OCI-LY7 (cell line): ENCODE measurements around the gene PREP. TPM values are rescaled to one million over a fixed set of nuclear protein-coding genes. Genes with fewer than 3 reads are reported as not detected.

Experiments
- BruUV-seq: library from RNA; stranded (reverse); fragments of 400-500 nt; replicated peaks from 2 replicates; lab custom pipeline; 2021; lab: Mats Ljungman, UMichigan
- CTCF ChIA-PET: fragments of 300-600 bp; sonication (Branson Sonifier 250); formaldehyde crosslinking; loops from one replicate; lab custom pipeline; 2022; ENCODE audit warnings: antibody characterized with exemption; ENCODE audit not compliant: unreplicated experiment; lab: Charles Lee
- POLR2A ChIA-PET: fragments of 300-600 bp; sonication (Branson Sonifier 250); formaldehyde crosslinking; loops from one replicate; lab custom pipeline; 2022; ENCODE audit warnings: antibody characterized with exemption; lab: Charles Lee
- DNase-seq: peaks from one replicate; pipeline ENCODE4 v3.0.0-alpha.2; 2015; ENCODE audit warnings: low spot score
- H2AFZ ChIP-seq: fragments of 200-600 bp; sonication (generic), shearing (Covaris generic); 2 replicates; pipeline ENCODE4 v1.6.1; 2014; ENCODE audit warnings: mild to moderate bottlenecking, antibody characterized with exemption, low read length, moderate library complexity
- H3K27ac ChIP-seq: fragments of 200-600 bp; sonication (generic); 2 replicates; pipeline ENCODE4 v1.5.1; 2014; ENCODE audit warnings: mixed run types, low read depth, mild to moderate bottlenecking, moderate library complexity, low read length, inconsistent platforms; ENCODE audit not compliant: poor library complexity, severe bottlenecking
- H3K36me3 ChIP-seq: fragments of 200-600 bp; sonication (generic); 2 replicates; pipeline ENCODE4 v1.6.1; 2014; ENCODE audit warnings: mild to moderate bottlenecking, antibody characterized with exemption, low read length, moderate library complexity, mixed read lengths; ENCODE audit not compliant: insufficient read depth
- H3K4me1 ChIP-seq: fragments of 200-600 bp; sonication (generic); 2 replicates; pipeline ENCODE4 v1.5.1; 2014; ENCODE audit warnings: mild to moderate bottlenecking, low read length; ENCODE audit not compliant: insufficient read depth, poor library complexity, severe bottlenecking
- H3K4me2 ChIP-seq: fragments of 200-600 bp; sonication (generic); 2 replicates; pipeline ENCODE4 v1.6.1; 2014; ENCODE audit warnings: mild to moderate bottlenecking, low read length
- H3K4me3 ChIP-seq: fragments of 200-600 bp; sonication (generic); 2 replicates; pipeline ENCODE4 v1.5.1; 2014; ENCODE audit warnings: mild to moderate bottlenecking, low read depth, low read length; ENCODE audit not compliant: poor library complexity, severe bottlenecking
- H3K79me2 ChIP-seq: fragments of 200-600 bp; sonication (generic); 2 replicates; pipeline ENCODE4 v1.6.1; 2016; ENCODE audit warnings: low read depth, mild to moderate bottlenecking, low read length, moderate library complexity, mixed read lengths; ENCODE audit not compliant: insufficient read depth
- H3K9me2 ChIP-seq: fragments of 200-600 bp; sonication (generic); 2 replicates; pipeline ENCODE4 v1.6.1; 2016; ENCODE audit warnings: mild to moderate bottlenecking, low read length, mixed read lengths; ENCODE audit not compliant: insufficient read depth
- H3K9me3 ChIP-seq: fragments of 200-600 bp; sonication (generic); 2 replicates; pipeline ENCODE4 v1.6.1; 2014; ENCODE audit warnings: mild to moderate bottlenecking, mixed run types, low read length, mixed read lengths
- H4K20me1 ChIP-seq: fragments of 200-600 bp; sonication (generic); 2 replicates; pipeline ENCODE4 v1.6.1; 2014; ENCODE audit warnings: mild to moderate bottlenecking, antibody characterized with exemption, low read length, moderate library complexity, mixed read lengths; ENCODE audit not compliant: insufficient read depth
- CTCF ChIP-seq: fragments of 200-600 bp; sonication (generic); conservative IDR thresholded peaks from 2 replicates; pipeline ENCODE4 v1.5.1; 2014; ENCODE audit warnings: mild to moderate bottlenecking, antibody characterized with exemption, low read length, moderate library complexity, mixed read lengths
- EZH2phosphoT487 ChIP-seq: fragments of 200-600 bp; sonication (generic); IDR thresholded peaks from 2 replicates; pipeline ENCODE4 v1.6.1; 2018; ENCODE audit warnings: low read depth, borderline replicate concordance, mild to moderate bottlenecking, mixed run types, antibody characterized with exemption, low read length, moderate library complexity, mixed read lengths
- intact Hi-C: fragments of 100-400 bp; cut with micrococcal nuclease; formaldehyde crosslinking; loops from one replicate; pipeline ENCODE4 v1.10.0; 2022; ENCODE audit not compliant: unreplicated experiment
- total RNA-seq, 2 experiments: library from RNA; depleted of rRNA in 1 of 2; stranded (reverse); fragments of >200 nt in 1 of 2; shearing (Covaris generic) in 1 of 2; gene quantifications; 2 replicates each; pipeline ENCODE4 v1.2.3, GENCODE V29; 2014 to 2022

The PREP gene
- total RNA-seq, 2 experiments from 2014 or later: 10.4 to 27.0 TPM

DNA sequence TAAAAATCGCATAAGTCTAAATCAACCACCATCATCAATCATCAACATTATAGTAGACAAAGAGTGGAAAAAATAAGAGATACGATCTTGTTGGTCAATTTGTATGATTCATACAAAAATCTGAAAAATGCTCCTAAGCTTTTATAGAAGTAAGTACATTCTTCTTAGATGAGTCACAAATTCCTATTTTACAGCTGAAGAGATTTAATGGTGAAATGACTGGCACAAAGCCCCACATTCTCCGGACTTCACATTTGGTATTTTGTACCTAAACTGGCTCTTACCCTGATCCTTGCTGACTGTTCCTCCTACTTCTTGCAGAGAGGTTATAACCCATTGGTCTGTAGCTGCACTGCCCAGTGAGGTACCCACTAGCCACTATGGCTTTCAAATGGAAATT lies 29.9 kb upstream of the PREP start:
- TF ChIP-seq EZH2phosphoT487: no peak
- TF ChIP-seq CTCF: no peak
- H2AFZ ChIP-seq: no peak overlapping the region
- no peaks in the 10 kb centered on the region for H3K36me3 ChIP-seq
- no peaks in the 10 kb centered on the region for H3K9me3 ChIP-seq
- no peaks in the 10 kb centered on the region for H4K20me1 ChIP-seq
- no peaks in the 10 kb centered on the region for H3K4me1 ChIP-seq
- H3K4me3 ChIP-seq: no peak overlapping the region
- H3K9me2 ChIP-seq: no peaks in the 10 kb centered on the region
- intact Hi-C loops: loop anchor here (5.0 kb wide), 1 partner anchor 870 kb away; no protein-coding TSS in a partner anchor
- H3K27ac ChIP-seq: no peak overlapping the region
- no peak for DNase-seq
- no peaks in the 10 kb centered on the region for H3K79me2 ChIP-seq
- ChIA-PET POLR2A (interaction anchor here (0.6 kb wide), 2 partner anchors 10 to 347 kb away, joined by 3 read pairs; no protein-coding TSS in a partner anchor), CTCF (no interaction called here)
- H3K4me2 ChIP-seq: no peak overlapping the region
- no TSS peak for BruUV-seq

- intact Hi-C loops: loop anchor here (2.0 to 5.0 kb wide), 2 partner anchors 654 to 871 kb away; no protein-coding TSS in a partner anchor
- Histone ChIP-seq H3K36me3 (no peaks in the 10 kb centered on the region), H3K9me2 (no peaks in the 10 kb centered on the region), H2AFZ (no peak overlapping the region), H3K79me2 (no peaks in the 10 kb centered on the region), H3K9me3 (no peaks in the 10 kb centered on the region), H3K4me2 (no peak overlapping the region), H3K4me3 (no peak overlapping the region), H4K20me1 (no peaks in the 10 kb centered on the region), H3K4me1 (no peaks in the 10 kb centered on the region), H3K27ac (no peak overlapping the region)
- DNase-seq: peak; percentile 58
- TF ChIP-seq CTCF (peak; percentile 87), EZH2phosphoT487 (no peak)
- ChIA-PET CTCF (no interaction called here), POLR2A (interaction anchor here (1.2 kb wide), 1 partner anchor 8 kb away, joined by 5 read pairs; no protein-coding TSS in a partner anchor)
- BruUV-seq: no TSS peak
These were observed 28.3 kb upstream of the PREP start for GRCh38 chr6:105431226-105431625.

GRCh38 chr6:105430685-105431084 lies 27.8 kb upstream of the PREP start:
- no TSS peak for BruUV-seq

More at GRCh38 chr6:105430685-105431084, 27.8 kb upstream of the PREP start:
- H3K36me3 ChIP-seq: no peaks in the 10 kb centered on the region
- ChIA-PET CTCF (no interaction called here), POLR2A (interaction anchor here (1.2 kb wide), 1 partner anchor 8 kb away, joined by 5 read pairs; no protein-coding TSS in a partner anchor)
- H3K9me2 ChIP-seq: no peaks in the 10 kb centered on the region
- H2AFZ ChIP-seq: no peak overlapping the region
- H3K4me2 ChIP-seq: no peak overlapping the region
- no peak for DNase-seq
- intact Hi-C loops: loop anchor here (2.0 to 5.0 kb wide), 2 partner anchors 654 to 872 kb away; no protein-coding TSS in a partner anchor
- no peaks in the 10 kb centered on the region for H4K20me1 ChIP-seq
- no peaks in the 10 kb centered on the region for H3K4me1 ChIP-seq
- H3K79me2 ChIP-seq: no peaks in the 10 kb centered on the region
- no peak overlapping the region for H3K4me3 ChIP-seq
- H3K27ac ChIP-seq: no peak overlapping the region
- H3K9me3 ChIP-seq: no peaks in the 10 kb centered on the region
- TF ChIP-seq CTCF (no peak), EZH2phosphoT487 (no peak)
